GM10266 (cell line): ENCODE measurements around the gene KIF2A.

Experiments used
- DNase-seq: peaks from one replicate; pipeline ENCODE4 v3.0.0; 2012; ENCODE audit errors: extremely low spot score
- CTCF ChIP-seq: IDR thresholded peaks from 2 replicates; pipeline ENCODE4 v1.5.1; 2012; ENCODE audit warnings: mild to moderate bottlenecking, low read depth; ENCODE audit not compliant: control insufficient read depth, insufficient read depth; ENCODE audit errors: missing control alignments

KIF2A gene

GRCh38 chr5:62373382-62373781 lies 67.4 kb downstream of the KIF2A start:
- no peak for TF ChIP-seq CTCF

GRCh38 chr5:62374090-62374489 lies 68.1 kb downstream of the KIF2A start:
- TF ChIP-seq CTCF, result no peak
- no peak for DNase-seq

More at GRCh38 chr5:62373382-62373781, 67.4 kb downstream of the KIF2A start:
- DNase-seq, result no peak

GRCh38 chr5:62375627-62376026 lies 69.6 kb downstream of the KIF2A start:
- TF ChIP-seq CTCF, result no peak
- no peak for DNase-seq

- no peak for DNase-seq
Observed at GRCh38 chr5:62376064-62376463, 70.1 kb downstream of the KIF2A start.

GRCh38 chr5:62385131-62385530 lies 79.1 kb downstream of the KIF2A start:
- DNase-seq, result no peak
- TF ChIP-seq CTCF, result no peak

More at GRCh38 chr5:62376064-62376463, 70.1 kb downstream of the KIF2A start:
- no peak for TF ChIP-seq CTCF

GRCh38 chr5:62385816-62386400 lies 79.9 kb downstream of the KIF2A start:
- DNase-seq, result no peak

More at GRCh38 chr5:62385816-62386400, 79.9 kb downstream of the KIF2A start:
- no peak for TF ChIP-seq CTCF
